GM18519 (cell line): ENCODE data around the gene FAM89A.
"Not testable (repeated sequence)": the region's sequence is repeated elsewhere in the genome, so short reads cannot be mapped to it uniquely, and the experiment has no call there.

Experiments
- ATAC-seq: cut with Tn5 transposase; IDR thresholded peaks from one replicate; pipeline ENCODE4 v1.9.1; 2021; ENCODE audit warnings: mild to moderate bottlenecking, moderate library complexity; ENCODE audit not compliant: unreplicated experiment, low FRiP score

Gene FAM89A

DNA sequence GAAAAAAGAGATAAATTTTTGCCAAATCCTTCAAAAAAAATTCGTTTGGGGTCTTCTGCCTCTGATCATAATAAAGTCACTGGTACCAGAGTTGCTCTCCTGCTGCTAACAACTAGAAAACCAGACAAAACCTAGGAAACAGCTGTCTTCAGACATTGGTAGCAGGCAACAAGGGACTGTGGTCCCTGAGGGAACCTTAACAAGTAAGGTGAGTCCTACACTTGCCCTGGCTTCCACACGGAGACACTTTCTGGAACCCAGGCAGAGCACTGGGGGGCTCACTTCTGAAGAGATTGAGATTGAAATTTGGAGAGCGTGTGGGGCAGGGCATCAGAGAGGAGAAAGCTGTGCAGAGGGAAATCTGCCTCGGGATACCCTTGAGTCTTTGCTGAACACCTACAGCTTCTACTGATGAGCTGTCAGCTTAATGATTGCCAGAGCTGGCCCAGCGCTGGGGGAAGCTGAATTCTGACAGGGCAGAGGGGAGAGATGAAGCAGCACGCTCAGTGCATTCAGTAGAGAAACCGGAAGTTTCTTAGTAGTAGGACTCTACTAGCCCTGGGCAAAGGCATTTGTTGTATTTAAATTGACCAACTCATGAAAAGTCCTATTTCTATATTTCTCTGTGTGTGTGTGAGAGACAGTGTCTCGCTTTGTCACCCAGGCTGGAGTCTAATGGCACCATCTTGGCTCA is 18.5 kb upstream of the FAM89A start:
- no peak for ATAC-seq

DNA sequence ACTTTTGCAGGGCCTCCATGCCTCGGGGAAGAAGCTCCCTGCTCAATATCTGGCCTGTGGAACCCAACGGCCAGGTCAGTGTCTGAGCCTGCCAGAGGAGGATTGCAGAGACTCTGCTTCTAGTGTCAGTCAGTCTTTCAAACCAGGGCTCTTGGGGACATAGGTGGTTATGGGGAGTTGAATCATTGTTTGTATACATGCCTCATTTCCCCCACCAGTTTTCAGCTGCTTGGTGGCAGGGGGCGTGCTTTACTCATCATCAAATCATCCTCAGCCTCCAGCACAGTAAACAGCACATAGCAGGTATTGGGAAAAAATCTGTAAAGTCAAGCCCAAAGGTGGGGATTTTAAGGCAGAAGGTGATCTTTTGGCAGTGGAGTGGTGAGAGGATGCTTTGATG is 17.4 kb upstream of the FAM89A start:
- no peak for ATAC-seq

GRCh38 chr1:231055271-231055670 is 15.2 kb upstream of the FAM89A start:
- no peak for ATAC-seq

GRCh38 chr1:231053493-231054162 is 13.6 kb upstream of the FAM89A start:
- ATAC-seq, result no peak

DNA sequence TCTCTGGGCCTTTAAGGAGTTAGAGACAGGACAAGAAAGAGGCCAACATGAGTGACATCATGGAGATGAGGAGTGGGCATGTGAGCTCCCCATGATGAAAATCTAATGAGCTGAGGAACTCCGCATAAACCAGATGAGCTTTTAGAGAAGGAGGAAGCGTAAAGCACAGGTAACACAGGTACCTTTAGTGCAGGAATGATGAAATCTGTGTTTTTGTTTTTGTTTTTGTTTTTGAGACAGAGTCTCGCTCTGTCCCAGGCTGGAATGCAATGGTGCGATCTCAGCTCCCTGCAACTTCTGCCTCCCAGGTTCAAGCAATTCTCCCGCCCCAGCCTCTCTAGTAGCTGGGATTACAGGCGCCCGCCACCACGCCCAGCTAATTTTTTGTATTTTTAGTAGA is 12.7 kb upstream of the FAM89A start:
- ATAC-seq, result no peak

- ATAC-seq, result not testable (repeated sequence)
These were observed 10.9 kb upstream of the FAM89A start for GRCh38 chr1:231050932-231051331.

DNA sequence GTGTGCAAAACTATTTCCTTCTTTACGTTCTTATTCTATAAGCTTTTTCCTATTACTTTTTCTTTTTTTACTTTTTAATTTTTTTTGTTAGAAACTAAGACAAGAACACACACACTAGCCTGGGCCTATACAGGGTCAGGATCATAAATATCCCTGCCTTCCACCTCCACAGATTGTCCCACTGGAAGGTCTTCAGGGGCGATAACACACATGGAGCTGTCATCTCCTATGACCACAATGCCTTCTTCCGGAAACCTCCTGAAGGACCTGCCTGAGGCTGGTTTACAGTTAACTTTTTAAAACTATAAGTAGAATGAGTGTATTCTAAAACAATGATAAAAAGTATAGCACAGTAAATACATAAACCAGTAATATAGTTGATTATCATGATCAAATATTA is 10.3 kb upstream of the FAM89A start:
- ATAC-seq, result no peak

DNA sequence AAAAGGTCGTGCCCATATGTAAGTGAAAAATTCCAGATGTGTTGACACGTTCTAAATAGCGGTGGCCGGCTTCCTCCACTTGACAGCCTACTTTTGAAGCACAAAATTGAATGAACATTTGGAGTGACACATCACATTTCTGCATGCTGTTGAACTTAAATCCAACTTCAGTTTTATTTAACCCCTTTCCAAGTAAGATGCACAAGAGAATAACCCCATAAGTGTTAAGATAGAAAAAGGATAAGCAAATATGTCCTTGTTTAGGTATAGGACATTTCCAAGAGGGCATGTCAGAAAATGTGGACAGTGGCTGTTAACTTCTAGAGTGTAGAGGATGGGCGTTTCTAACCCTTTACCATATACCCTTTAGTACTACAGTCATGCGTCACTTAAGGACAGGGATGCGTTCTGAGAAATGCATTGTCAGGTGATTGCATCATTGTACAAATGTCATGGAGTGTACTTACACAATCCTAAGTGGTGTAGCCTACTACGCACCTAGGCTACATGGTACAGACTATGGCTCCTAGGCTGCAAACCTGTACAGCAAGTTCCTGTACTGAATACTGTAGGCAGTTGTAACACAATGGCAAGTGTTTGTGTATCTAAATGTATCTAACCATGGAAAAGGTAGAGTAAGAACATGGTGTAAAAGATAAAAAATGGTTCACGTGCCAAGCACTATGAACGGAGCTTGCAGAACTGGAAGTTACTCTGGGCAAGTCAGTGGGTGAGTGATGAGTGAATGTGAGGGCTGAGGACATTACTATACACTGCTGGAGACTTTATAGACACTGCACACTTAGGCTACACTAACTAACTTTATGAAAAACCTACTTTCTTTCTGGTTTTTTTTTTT is 9.3 kb upstream of the FAM89A start:
- ATAC-seq, result no peak

DNA sequence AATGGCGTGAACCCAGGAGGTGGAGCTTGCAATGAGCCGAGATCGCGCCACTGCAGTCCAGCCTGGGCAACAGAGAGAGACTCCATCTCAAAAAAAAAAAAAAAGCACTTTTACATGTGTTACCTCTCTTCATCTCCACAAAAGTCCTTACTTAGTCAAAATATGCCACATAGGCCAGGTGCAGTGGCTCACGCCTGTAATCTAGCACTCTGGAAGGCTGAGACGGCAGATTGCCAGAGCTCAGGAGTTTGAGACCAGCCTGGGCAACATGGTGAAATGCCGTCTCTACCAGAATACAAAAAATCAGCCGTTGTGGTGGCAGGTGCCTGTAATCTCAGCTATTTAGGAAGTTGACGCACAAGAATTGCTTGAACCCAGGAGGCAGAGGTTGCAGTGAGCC is 8.4 kb upstream of the FAM89A start:
- ATAC-seq, result not testable (repeated sequence)

- not testable (repeated sequence) for ATAC-seq
These were observed 7.5 kb upstream of the FAM89A start for GRCh38 chr1:231047529-231047928.

DNA sequence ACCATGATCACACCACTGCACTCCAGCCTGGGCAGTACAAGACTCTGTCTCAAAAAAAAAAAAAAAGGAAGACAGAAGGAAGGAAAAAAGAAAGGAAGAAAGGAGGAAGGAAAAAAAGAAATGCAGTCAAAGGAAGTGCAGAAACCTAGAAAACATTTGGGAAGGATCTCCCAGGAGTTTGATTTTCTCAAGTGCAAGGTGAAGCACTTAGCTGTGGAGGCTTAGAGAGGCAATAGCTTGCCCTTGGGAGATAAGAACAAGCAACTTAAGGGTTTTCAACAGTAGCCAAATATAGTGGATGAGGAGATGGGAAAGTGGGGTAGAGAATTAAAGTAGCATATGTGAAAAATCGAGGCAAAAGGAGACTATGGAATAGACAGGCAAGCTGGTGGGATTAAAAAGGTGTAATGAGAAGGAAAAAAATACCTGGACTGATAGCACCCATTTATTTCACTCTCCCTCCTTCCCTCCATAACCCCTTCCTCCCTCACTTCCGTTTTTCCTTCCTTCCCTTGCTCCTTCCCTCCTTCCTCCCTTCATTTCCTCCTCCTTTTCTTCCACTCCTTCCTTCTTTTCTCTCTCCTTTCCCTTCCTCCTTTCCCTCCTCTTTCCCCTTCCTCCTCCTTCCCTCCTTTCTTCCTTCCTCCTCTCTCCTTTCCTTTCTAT is 6.8 kb upstream of the FAM89A start:
- no peak for ATAC-seq

GRCh38 chr1:231045921-231046729 is 6.1 kb upstream of the FAM89A start:
- ATAC-seq, result not testable (repeated sequence)

DNA sequence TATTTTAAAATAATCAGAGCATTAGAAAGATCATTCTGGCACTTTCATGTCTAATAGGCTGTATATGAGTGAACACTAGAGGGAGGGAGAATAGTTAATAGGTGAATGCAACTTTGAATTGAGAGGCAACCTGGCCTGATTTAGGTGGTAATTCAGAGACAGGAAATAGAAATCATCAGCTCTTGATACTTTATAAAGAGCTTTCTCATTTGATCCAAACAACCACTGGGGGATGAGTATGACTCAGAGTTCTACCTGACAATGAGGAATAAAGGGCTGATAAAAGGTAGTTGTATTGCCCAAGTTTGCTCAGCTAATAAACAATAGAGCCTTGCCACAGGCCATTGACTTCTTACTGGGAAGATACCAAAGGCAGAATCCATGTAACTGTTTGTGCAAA is 5.2 kb upstream of the FAM89A start:
- ATAC-seq, result no peak

- no peak for ATAC-seq
These were observed 4.5 kb upstream of the FAM89A start for GRCh38 chr1:231044588-231044987.

GRCh38 chr1:231041719-231042261 is 1.7 kb upstream of the FAM89A start:
- no peak for ATAC-seq

DNA sequence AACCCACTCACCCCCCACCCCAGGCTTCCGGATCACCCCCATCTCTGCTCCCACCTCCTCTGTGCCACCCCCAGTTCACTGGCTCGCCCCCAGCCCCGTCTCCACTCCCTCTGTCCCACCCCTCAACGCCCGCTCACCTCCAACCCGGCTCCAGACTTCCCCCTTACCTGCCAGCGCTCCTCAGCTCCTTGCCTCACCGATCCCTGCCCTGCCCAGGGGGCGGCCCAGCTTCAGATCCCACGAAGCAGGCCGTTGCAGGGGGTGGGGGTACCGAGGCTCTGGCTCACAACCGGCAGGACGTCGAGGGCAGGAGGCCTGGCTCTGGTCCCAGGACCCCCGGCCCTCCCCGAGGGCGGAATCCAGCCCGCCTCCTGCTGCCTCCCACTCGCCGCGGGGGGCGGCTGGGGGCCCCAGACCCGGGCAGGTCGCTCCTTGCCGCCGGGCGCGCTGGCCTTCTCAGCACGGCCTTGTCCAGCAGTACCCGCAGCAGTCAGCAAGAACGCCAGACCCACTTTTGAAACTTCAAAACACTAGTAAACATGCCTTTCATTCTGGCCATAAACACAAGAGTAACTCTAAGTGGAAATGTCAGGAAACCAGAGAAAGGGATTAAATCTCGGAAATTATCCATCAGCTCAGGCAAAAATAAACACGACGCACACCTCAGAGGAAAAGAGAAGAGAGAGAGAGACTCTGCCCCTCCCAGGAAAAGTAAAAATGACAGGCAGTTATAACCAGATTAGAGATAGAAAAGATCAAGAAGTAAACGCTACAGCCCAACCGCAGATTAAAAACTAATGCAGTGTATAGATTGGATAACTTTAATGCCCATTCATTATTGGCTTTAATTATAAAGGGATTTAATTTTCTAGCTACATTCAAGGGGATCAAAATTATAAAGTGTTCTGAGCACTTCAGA is 1.0 kb upstream of the FAM89A start:
- ATAC-seq, result no peak

- peak; percentile 26 for ATAC-seq
These were observed 664 bp downstream of the FAM89A start for GRCh38 chr1:231039161-231040018.
